ENCODE results near the gene SGMS1.
"Not testable (repeated sequence)": the region's sequence is repeated elsewhere in the genome, so short reads cannot be mapped to it uniquely, and the experiment has no call there.

Gene SGMS1

DNA sequence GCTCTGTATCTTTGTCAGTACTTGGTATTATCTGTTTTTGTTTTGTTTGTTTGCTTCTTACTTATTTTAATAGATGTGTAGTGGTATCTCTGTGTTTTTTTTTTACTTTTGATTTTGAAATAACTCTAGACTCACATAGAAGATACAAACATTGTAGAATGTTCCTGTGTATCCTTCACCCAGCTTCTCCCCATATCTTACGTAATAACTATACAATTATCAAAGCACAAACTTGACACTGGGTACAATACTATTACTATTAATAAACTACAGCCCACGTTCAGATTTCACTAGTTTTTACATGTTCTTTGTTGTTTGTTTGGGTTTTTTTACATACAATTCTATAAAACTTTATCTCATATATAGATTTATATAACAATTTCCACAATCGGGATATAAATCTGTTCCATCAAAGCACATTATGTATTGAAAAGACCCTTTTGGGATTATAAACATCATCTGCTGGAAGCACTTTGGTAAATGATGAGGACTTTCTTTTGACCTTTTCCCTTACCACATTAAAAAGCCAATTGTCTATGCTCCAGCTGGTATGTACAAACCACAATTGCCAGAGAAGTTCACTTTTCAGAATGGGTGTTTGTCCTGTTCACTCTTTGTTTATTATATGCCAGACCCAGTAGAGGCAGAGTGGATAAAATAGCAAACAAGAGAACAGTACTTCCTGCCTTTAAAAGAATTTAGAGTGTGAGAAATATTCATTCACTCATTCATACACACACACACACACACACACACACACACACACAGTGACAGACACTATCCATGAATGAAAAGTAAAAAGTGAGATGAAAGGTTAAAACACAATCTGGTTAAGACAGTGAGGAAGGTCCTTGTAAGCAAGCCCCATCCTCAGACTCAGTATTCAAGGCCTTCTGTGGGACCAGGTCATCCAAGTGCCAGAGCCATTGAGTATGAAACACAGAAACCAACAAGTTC, 113.0 kb downstream of the SGMS1 start:
- no peak for DNase-seq (ENCODE audit: low read depth in 2 of 2)

DNA sequence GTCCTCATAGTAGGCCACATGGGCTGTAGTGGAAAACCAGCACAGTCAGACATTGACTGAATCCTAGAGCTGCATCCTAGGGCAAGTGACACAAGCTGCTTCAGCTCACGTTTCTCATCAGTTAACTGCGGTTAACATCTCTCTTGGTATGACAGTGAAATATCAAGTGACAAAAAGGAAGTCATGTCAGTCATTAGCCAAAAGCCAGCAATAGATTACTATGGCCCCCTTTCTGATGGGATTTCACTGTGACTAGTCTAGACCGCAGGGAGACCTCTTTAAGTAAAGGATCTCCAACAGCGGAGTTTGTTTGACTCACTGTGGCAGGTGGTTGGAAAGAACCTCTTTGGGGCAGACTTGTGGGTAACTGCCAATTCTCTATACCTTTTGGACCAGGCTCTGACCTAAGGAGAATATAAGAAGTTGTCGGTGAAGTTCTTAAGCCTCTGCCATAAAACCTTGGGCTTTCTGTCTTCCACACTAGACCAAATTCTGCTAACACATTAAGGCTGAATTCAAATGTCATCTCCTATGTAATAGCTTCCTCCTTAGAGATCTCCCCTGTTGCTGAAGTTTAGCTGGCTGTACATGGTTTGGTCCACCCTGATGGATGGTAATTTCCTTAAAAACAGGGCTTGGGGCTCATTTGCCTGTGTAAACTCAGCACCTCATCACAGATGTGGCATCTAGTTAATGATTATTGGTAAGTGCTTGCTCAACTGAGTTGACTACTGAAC, 115.3 kb downstream of the SGMS1 start:
- DNase-seq (ENCODE audit: low read depth in 2 of 2) = no peak

DNA sequence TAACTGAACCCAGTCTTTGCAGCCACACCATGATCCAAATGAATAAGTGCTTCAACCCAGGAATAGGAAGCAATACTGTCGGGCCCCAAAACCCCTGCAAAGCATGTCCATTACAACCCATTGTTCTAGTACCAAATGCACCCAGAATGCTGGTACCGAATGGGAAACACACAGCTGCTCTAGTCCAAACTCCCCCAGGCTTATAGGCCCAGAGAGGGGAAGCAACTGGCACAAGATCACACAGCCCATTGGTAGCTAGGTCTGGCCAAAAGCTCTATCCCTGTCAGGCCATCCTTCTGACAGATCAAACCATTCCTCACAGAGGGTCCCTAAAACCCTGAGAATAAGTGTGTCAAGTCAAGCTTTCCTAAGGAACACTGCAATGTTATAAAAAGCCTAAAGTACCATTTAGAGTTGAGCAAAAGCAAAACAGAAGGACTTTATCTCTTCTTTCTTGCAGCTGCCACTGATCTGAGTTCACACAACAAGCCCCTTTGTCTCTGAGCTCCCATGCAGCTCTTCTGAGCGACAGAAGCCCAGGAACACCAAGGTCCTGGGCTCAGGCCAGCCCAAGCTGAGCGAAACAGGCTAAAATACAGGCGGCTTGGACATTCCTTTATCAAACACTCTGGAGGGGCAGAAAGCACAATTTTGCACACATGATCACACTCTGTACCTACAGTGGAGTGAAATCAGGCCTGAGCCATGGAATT, 116.7 kb downstream of the SGMS1 start:
- no peak for DNase-seq (ENCODE audit: low read depth in 2 of 2)

DNA sequence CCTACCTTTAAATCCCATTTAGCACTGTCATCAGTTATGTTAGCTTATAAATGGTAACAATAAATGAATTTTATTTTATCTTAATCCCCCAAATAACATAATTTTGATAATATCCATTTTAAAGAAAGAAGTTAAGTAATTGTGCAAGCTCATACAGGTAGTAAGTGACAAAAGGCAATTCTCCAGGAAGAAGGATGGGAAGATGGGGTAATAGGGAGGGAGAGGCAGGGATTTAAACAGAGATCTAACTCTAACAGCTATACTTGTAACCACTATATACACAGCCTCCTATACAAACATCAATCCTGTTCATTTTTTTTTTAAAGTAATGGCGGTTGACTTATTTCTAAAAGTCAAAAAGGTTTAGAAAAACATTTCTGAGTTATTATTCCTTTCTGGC, 119.4 kb downstream of the SGMS1 start:
- DNase-seq (ENCODE audit: low read depth in 2 of 2) = no peak

DNA sequence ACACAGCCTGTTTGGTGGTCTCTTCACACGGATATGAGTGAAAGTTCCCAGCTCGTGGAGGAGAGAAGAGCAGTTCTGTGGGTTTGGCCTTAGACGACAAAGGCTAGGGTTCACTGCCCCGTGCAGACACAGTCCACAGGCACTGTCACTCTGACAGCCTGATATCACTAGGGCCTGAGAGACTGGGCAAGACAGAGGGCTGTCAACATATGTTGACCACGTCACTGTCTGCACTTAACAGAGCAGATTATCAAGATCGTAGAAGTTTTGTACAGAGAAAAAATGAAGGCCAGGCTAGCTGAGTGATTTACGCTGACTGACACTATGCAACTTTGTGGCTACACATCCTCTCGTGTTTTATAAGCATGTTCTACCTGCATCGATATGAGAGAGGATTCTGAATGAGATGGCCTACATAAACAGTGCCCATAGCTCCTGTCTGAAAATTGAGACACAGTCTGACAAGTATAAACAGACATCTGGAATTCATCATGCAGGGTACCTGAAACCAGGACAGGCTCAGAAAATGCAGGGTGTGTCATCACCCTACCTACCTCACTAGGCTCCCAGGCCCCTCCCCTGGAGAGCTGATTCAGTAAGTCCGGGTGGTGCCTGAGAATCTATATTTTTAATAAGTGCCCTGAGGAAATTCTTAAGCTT, 120.0 kb downstream of the SGMS1 start:
- DNase-seq (ENCODE audit: low read depth in 2 of 2) = no peak

DNA sequence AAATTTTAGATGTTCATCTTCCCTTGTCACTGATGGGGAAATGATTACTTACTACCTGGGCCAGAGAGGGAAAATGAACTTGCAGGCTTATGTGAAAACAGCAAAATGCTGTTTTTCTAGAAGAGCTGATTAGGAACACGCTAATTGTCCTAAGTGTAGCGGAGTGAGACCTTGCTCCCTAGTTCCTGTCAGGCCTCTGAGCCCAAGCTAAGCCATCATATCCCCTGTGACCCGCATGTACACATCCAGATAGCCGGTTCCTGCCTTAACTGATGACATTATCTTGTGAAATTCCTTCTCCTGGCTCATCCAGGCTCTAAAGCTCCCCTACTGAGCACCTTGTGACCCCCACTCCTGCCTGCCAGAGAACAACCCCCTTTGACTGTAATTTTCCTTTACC, 120.6 kb downstream of the SGMS1 start:
- DNase-seq (ENCODE audit: low read depth in 2 of 2) = not testable (repeated sequence)

DNA sequence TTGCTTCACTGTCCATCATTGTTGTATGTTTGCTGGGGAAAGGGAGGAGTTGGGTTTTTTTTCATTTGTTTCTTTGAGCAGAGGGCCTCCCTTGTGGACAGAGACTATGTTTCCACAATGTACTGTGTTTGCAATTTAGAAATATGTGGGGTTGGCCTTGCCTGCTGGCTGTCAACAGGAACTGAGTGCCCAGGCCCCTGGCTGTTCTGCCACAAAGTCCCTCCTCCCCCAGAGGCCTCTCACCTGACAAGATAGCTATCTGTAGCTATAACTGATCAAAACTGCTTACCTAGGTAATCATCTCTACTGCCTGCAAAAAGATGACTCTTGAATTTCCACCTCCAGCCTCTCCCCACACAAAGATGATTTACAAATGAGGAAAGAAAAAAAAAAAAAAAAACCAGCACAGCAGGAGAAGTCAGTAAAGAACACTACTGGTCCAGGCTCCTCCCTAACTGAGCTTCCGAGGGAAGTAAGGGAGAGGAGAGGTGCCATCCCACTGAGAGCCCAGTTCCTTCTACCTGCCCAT, 121.8 kb downstream of the SGMS1 start:
- DNase-seq (ENCODE audit: low read depth in 2 of 2) = no peak

DNA sequence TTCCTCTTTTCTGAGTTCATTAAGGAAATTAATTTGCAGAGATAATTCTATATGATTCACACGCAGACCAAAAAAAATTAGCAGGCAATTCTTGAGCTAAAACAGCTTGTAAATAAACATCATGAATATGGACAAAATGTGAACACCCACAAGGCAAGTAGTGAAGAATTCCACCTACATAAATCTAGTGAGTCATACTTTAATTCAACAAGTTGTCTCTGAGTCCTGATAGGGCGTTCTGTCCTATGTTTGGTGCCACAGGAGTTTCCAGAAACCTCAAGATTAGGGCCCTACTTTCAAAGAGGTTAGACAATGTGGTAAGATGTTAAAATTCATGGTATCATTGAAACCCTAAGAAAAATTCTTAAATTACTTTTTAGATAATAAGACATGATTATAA, 122.3 kb downstream of the SGMS1 start:
- no peak for DNase-seq (ENCODE audit: low read depth in 2 of 2)

DNA sequence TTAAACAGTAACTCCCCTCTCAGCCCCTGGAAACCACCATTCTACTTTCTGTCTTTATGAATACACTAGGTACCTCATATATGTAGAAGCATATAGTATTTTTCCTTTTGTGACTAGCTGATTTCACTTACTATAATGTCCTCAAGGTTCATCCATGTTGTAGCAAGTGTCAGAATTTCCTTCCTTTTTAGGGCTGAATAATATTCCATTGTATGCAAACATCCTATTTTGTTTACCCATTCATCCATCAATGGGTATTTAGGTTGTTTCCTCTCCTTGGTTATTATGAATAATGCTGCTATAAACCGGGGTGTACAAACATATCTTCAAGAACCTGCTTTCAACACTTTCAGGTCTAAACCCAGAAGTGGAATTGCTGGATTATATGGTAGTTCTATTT, 125.3 kb downstream of the SGMS1 start:
- no peak for DNase-seq (ENCODE audit: low read depth in 2 of 2)

DNA sequence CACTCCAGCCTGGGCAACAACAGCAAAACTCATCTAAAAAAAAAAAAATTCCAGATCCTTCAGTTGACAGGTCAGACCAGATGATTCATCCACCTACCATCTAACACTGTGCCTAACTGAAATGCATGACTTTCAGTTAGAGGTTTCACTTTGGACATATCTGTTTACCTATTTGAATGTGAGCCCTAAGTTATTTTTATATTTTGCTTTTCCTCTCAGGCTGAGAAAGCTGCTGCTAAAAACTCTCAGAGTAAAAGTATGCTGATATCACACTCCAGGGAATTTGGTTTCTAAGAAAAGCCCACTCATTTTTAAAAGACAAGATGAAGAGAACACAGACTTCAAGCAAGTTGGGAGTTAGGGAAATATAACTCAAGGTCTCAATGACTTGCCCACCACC, 126.0 kb downstream of the SGMS1 start:
- no peak for DNase-seq (ENCODE audit: low read depth in 2 of 2)

DNA sequence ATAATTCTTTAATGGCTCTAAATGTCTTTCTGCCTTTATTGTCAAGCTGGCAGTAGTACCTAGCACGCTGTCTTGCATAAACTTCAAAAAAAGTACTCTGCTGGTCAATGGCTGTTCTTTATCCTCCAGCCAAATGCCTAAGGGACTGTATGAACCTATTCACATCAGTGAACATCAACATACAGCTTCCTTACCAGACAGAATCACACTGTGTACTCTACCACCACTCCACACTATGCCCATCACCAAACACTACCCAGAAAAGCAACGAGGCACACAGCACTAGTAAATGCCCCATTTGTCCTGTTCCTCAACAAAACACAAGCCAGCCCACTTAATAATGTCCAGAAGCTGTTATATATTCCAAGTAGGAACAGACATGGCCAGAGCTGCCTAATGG, 127.5 kb downstream of the SGMS1 start:
- no peak for DNase-seq (ENCODE audit: low read depth in 2 of 2)

DNA sequence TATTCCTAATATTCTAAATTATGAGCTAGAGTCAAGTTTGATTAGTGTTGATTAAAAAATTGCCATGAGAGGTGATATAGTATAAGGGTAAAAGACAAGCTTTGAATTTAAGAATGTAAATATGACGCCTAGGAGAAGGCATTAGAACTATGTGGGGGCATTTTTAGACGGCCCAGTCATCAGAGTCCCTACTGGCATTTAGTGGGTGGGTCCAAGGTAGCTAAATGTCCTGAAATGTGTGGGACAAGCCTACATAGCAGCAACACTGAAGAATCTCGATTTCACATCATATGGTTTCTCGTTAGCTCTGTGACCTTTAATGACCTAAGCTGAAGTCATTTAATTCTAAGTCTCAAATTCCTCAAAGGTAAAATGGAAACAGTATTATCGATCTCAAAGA, 133.5 kb downstream of the SGMS1 start:
- no peak for DNase-seq (ENCODE audit: low read depth in 2 of 2)

DNA sequence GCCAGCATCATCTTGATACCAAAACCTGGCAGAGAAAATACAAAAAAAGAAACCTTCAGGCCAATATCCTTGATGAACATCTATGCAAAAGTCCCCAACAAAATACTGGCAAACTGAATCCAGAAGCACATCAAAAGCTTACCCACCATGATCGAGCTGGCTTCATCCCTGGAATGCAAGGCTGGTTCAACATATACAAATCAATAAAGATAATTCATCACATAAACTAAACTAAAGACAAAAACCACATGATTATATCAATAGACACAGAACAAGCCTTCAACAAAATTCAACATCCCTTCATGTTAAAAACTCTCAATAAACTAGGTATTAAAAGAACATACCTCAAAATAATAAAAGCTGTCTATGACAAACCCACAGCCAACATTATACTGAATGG, 139.2 kb downstream of the SGMS1 start:
- DNase-seq (ENCODE audit: low read depth in 2 of 2) = not testable (repeated sequence)

DNA sequence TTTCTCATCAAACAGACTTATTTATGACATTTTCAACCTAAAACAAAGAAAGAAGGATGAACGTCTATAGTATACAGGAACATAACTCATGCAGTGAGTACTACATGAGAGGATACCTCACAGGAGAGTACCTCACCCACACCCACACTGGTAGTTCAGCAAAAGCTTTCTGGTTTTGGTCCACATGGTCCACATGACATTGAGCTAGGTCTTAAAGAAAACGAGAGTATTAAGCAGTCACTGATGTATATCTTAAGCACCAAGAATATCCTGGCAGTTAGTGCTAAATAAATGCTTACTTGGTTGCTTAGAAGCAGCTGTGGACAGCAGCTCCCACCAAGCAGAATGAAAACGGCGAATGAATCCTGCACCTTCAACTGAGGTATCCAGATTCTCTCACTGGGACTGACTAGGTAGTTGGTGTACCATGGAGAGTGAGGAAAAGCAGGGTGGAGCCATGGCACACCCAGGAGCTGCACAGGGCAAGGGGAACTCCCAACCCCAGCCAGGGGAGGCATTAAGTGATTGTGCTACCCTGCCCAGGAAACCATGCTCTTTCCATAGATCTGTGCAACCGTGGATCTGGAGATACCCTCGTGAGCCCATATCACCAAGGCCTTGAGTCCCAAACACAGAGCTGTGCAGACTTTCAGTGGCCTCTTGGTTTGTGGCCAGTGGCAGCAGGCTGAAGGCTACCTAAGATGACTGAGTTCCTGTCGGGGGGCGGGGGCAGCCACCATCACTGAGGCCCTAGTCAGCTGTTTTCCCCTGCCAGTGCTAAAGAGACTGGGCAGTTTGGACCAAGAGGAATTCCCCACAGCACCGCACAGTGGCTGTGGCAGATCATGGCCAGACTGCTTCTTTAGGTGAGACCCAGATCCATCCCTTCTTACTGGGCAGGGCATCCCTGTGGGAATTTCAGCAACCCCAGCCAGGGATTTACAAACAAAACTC, 143.4 kb downstream of the SGMS1 start:
- no peak for DNase-seq (ENCODE audit: low read depth in 2 of 2)

DNA sequence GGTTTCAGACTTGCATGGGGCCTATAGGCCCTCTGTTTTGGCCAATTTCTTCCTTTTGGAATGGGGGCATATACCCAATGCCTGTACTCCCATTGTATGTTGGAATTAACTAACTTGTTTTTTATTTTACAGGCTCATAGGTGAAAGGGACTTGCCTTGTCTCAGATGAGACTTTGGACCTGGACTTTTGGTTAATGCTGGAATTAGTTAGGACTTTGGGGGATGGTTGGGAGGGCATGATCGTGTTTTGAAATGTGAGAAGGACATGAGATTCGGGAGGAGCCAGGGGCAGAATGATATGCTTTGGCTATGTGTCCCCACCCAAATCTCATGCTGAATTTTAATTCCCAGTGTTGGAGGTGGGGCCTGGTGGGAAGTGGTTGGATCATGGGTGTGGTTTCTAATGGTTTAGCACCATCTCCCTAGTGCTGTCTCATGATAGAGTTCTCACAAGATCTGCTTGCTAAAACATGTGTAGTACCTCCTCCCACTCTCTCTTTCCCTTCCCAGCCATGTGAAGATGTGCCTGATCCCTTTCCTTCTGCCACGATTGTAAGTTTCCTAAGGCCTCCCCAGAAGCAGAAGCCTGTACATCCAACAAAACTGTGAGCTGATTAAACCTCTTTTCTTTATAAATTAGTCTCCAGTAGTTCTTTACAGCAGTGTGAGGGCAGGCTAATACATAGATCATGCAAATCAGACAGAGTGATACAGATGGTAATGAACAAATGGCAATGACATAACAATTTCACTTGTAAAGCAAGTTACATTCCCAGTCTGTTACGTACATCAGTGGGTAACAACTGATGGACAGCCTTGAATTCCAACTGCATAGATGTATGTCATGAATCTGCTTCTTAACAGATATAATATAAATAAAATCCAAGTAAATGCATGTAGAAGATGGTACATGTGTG, 146.2 kb downstream of the SGMS1 start:
- DNase-seq (ENCODE audit: low read depth in 2 of 2) = no peak

DNA sequence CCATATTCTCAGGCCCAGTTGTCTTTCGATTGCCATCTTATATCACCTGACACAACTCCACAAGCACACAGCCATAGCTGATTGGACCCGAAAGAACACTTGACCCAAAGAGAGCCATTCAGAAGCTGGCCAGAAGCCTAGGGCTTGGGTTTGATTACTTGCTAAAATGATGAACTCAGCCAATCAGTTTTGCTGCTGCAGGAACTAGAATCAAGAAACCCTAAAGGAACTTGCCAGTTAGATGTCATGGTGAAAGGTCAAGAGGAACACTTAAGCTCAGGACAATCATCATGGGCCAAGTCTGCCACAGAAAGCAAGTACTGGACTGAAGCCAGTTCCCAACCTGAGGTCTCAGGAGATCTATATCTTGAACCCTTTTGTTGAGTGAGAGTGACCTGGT, 150.0 kb downstream of the SGMS1 start:
- no peak for DNase-seq (ENCODE audit: low read depth in 2 of 2)

DNA sequence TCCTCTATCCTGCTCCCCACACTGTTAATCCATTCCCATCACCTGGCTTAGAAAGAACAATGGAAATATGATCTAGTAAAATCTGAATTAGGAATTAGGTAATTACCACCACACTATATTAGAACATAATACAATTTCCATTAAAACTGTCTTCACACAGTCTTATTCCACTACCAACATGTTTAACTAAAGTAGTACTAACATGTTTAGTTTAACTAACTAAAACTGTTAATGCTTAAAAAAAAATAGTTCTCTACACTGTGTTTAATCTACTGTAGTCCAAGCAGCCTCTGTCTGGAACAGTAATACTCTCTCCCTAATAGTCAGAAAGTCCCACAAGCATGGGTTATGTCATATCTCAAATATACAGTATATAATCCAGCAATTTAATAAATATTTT, 150.8 kb downstream of the SGMS1 start:
- DNase-seq (ENCODE audit: low read depth in 2 of 2) = no peak

DNA sequence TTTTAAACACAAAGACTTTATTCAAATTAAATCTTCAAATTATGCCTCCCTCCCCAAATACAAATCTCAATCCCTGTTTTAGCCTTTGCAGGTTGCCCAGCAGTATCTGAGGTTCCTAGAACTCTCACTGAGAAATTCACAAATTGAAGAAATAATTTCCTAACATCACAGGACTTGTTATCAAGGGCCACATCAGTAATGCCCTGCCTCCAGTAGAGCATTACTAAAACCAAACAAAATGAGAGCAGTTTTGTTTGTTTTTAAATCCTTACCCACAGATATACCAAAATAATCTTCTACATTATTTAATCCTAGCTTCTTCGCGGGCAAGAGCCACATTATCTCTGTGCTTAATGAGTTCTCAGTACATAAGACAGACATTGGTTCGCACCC, 152.2 kb downstream of the SGMS1 start:
- DNase-seq (ENCODE audit: low read depth in 2 of 2) = no peak

DNA sequence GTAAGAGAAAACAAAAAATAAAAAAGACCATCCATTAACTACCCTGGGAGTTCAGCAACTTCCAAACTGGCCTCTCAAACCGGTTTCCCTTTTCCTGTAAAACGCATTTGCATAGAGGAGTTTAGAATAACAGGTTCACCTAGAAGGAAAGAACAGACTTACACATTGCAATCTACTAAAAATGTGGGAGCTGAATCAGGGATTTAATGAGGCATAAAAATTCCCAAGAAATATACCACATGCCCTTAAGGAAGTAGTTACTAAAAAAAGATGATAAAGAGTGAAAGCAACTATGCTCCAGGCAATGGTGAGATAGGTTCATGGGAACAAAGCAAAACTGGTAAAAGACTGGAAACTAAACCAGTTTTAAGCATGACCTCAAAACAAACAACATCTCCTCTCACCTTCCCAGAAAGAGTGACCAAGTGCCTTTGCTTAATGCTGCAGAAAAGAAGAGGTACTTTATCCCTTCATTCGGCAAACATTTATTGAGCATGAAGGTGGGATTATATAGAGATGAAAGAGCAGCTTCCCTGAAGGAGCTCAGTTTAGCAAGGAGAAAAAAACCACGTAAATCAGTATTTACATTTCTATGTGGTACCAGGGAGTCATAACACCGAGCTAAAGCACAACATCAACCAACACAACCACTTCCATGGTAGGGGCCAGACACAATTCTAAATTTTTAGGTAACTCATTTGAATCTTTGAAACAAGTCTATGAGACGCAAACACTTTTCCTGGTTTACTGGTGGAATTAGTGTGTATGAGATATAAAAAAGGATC, 152.8 kb downstream of the SGMS1 start:
- DNase-seq (ENCODE audit: low read depth in 2 of 2) = no peak
